H9 (cell line): Measurements from ENCODE around the gene METTL9. TPM values are rescaled to one million over a fixed set of nuclear protein-coding genes. Genes with fewer than 3 reads are reported as not detected.

Experiments used
- DNase-seq: peaks from one replicate; pipeline ENCODE4 v3.0.0-alpha.2; 2017
- H2AFZ ChIP-seq: one replicate; pipeline ENCODE4 v1.6.1; 2013; ENCODE audit warnings: mild to moderate bottlenecking, low read length, control low read depth, moderate library complexity
- H2AK5ac ChIP-seq: 2 replicates; pipeline ENCODE4 v1.6.1; 2013; ENCODE audit warnings: low read length, control low read depth, mixed read lengths; ENCODE audit not compliant: insufficient read length
- H2BK120ac ChIP-seq: one replicate; pipeline ENCODE4 v1.6.1; 2013; ENCODE audit warnings: low read depth, mild to moderate bottlenecking, low read length, control low read depth, inconsistent platforms; ENCODE audit not compliant: poor library complexity, severe bottlenecking
- H2BK12ac ChIP-seq: 2 replicates; pipeline ENCODE4 v1.6.1; 2013; ENCODE audit warnings: low read length, control low read depth, mixed read lengths, low read depth; ENCODE audit not compliant: insufficient read length
- H2BK15ac ChIP-seq: 2 replicates; pipeline ENCODE4 v1.6.1; 2013; ENCODE audit warnings: low read depth, low read length, control low read depth
- H2BK20ac ChIP-seq: one replicate; pipeline ENCODE4 v1.6.1; 2013; ENCODE audit warnings: low read depth, mild to moderate bottlenecking, low read length, control low read depth, inconsistent platforms; ENCODE audit not compliant: poor library complexity, severe bottlenecking
- H2BK5ac ChIP-seq: 2 replicates; pipeline ENCODE4 v1.6.1; 2013; ENCODE audit warnings: low read length, control low read depth, mixed read lengths; ENCODE audit not compliant: insufficient read length
- H3K14ac ChIP-seq: 2 replicates; pipeline ENCODE4 v1.6.1; 2013; ENCODE audit warnings: low read length, control low read depth; ENCODE audit not compliant: insufficient read depth
- H3K18ac ChIP-seq: 2 replicates; pipeline ENCODE4 v1.6.1; 2013; ENCODE audit warnings: low read depth, mild to moderate bottlenecking, mixed read lengths, low read length, control low read depth; ENCODE audit not compliant: insufficient read length
- H3K23ac ChIP-seq: 2 replicates; pipeline ENCODE4 v1.6.1; 2013; ENCODE audit warnings: low read length, control low read depth, mixed read lengths, low read depth; ENCODE audit not compliant: insufficient read length
- H3K23me2 ChIP-seq: 2 replicates; pipeline ENCODE4 v1.6.1; 2013; ENCODE audit warnings: low read depth, mild to moderate bottlenecking, mixed read lengths, low read length, control low read depth; ENCODE audit not compliant: insufficient read length, poor library complexity, severe bottlenecking
- H3K27ac ChIP-seq: 2 replicates; pipeline ENCODE4 v1.5.1; 2013; ENCODE audit warnings: low read length, control low read depth, mixed read lengths, low read depth; ENCODE audit not compliant: insufficient read length
- H3K27me3 ChIP-seq: 2 replicates; pipeline ENCODE4 v1.6.1; 2013; ENCODE audit warnings: low read length, control low read depth, inconsistent platforms; ENCODE audit not compliant: insufficient read depth
- H3K4ac ChIP-seq: 2 replicates; pipeline ENCODE4 v1.6.1; 2013; ENCODE audit warnings: low read depth, mild to moderate bottlenecking, control low read depth, inconsistent platforms, low read length, moderate library complexity
- H3K4me1 ChIP-seq: 2 replicates; pipeline ENCODE4 v1.6.1; 2013; ENCODE audit warnings: low read length, control low read depth, inconsistent platforms; ENCODE audit not compliant: insufficient read depth
- H3K4me2 ChIP-seq: 2 replicates; pipeline ENCODE4 v1.6.1; 2013; ENCODE audit warnings: low read length, control low read depth, mixed read lengths; ENCODE audit not compliant: insufficient read length, insufficient read depth
- H3K56ac ChIP-seq: 2 replicates; pipeline ENCODE4 v1.6.1; 2013; ENCODE audit warnings: low read depth, mild to moderate bottlenecking, mixed read lengths, low read length, control low read depth; ENCODE audit not compliant: insufficient read length
- H3K79me1 ChIP-seq: 2 replicates; pipeline ENCODE4 v1.6.1; 2013; ENCODE audit warnings: low read depth, mild to moderate bottlenecking, moderate library complexity, low read length, control low read depth, inconsistent platforms; ENCODE audit not compliant: insufficient read depth, poor library complexity, severe bottlenecking
- H3K79me2 ChIP-seq: 2 replicates; pipeline ENCODE4 v1.6.1; 2013; ENCODE audit warnings: low read length, control low read depth, inconsistent platforms; ENCODE audit not compliant: insufficient read depth
- H3K9ac ChIP-seq: 2 replicates; pipeline ENCODE4 v1.6.1; 2013; ENCODE audit warnings: low read length, control low read depth, mixed read lengths; ENCODE audit not compliant: insufficient read length; ENCODE audit errors: extremely low read depth
- H3K9me3 ChIP-seq: one replicate; pipeline ENCODE4 v1.6.1; 2013; ENCODE audit warnings: low read depth, low read length, inconsistent platforms; ENCODE audit not compliant: control insufficient read depth
- H3T11ph ChIP-seq: one replicate; pipeline ENCODE4 v1.6.1; 2013; ENCODE audit warnings: mild to moderate bottlenecking, low read length, control low read depth, inconsistent platforms
- H4K20me1 ChIP-seq: one replicate; pipeline ENCODE4 v1.6.1; 2013; ENCODE audit not compliant: control insufficient read depth, insufficient read length, insufficient read depth
- H4K5ac ChIP-seq: 2 replicates; pipeline ENCODE4 v1.6.1; 2013; ENCODE audit warnings: low read depth, mild to moderate bottlenecking, mixed read lengths, low read length, control low read depth; ENCODE audit not compliant: insufficient read length
- H4K8ac ChIP-seq: replicated peaks from 2 replicates; pipeline ENCODE4 v1.6.1; 2013; ENCODE audit warnings: low read length, control low read depth, mixed read lengths, low read depth; ENCODE audit not compliant: insufficient read length
- H4K91ac ChIP-seq: 2 replicates; pipeline ENCODE4 v1.6.1; 2013; ENCODE audit warnings: low read depth, mild to moderate bottlenecking, moderate library complexity, mixed read lengths, low read length, control low read depth; ENCODE audit not compliant: insufficient read length
- H3K27ac Mint-ChIP-seq, 3 experiments: 2 replicates in 2 of 3; 3 replicates in 1 of 3; pipeline ENCODE4 v1.8.0; 2020 to 2021; ENCODE audit warnings: mixed read lengths in 3 of 3, mild to moderate bottlenecking in 1 of 3, moderate library complexity in 1 of 3
- H3K27me3 Mint-ChIP-seq: 2 replicates; pipeline ENCODE4 v1.8.0; 2021; ENCODE audit warnings: low read depth, mild to moderate bottlenecking, moderate library complexity, mixed read lengths
- H3K36me3 Mint-ChIP-seq, 3 experiments: 2 replicates in 2 of 3; 3 replicates in 1 of 3; pipeline ENCODE4 v1.8.0; 2020 to 2021; ENCODE audit warnings: low read depth in 3 of 3, mixed read lengths in 3 of 3; ENCODE audit not compliant: insufficient read depth in 1 of 3
- H3K4me1 Mint-ChIP-seq, 2 experiments: 2 replicates each; pipeline ENCODE4 v1.8.0; 2020; ENCODE audit warnings: mixed read lengths in 2 of 2
- H3K4me3 Mint-ChIP-seq, 2 experiments: 2 replicates in 1 of 2; 3 replicates in 1 of 2; pipeline ENCODE4 v1.8.0; 2020 to 2021; ENCODE audit warnings: mild to moderate bottlenecking in 2 of 2, mixed read lengths in 2 of 2, moderate library complexity in 1 of 2
- H3K9me3 Mint-ChIP-seq, 2 experiments: 2 replicates in 1 of 2; 3 replicates in 1 of 2; pipeline ENCODE4 v1.8.0; 2020; ENCODE audit warnings: mild to moderate bottlenecking in 2 of 2, mixed read lengths in 2 of 2, moderate library complexity in 1 of 2
- WGBS: extraction: QIAGEN DNeasy Blood & Tissue Kit; methylation state at CpG from one replicate; pipeline ENCODE4 v1.1.7; 2013; ENCODE audit warnings: missing lambda C conversion rate, low lambda C conversion rate, mixed read lengths; ENCODE audit not compliant: insufficient read length; ENCODE audit errors: extremely low coverage; 5-methylcytosine and 5-hydroxymethylcytosine counted together
- total RNA-seq: library from RNA; stranded (reverse); gene quantifications from 2 replicates; pipeline ENCODE4 v1.2.1, GENCODE V29; 2021
- TF ChIP-seq, protein P1 (sequence below): fragments of 200-600 bp; sonication (generic); conservative IDR thresholded peaks from 3 replicates; pipeline ENCODE4 v1.8.0; 2021; ENCODE audit warnings: antibody characterized with exemption, mild to moderate bottlenecking

The METTL9 gene
- total RNA-seq, 1 experiment from 2014 or later = 108 TPM

DNA sequence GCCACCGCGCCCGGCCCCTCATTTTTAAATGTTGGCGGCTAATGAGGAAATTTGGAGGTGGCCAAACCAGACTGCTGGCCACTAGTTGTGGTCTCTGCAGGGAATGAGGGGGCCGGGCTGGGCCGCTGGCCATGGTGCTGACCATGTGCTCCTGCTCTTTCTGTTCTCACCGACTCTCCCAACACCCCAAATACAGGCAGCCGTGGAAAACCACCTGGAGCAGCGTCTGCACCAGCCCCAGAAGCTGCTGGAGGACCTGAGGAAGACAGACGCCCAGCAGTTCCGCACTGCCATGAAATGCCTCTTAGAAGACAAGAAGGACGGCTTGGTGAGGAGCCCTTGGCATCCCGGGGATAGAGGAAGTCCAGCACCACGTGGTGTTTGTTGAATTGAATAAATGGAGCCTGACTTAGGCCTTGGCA, 85.7 kb downstream of the METTL9 start:
- H3K23ac ChIP-seq = no peak overlapping the region
- no peaks in the 10 kb centered on the region for H4K20me1 ChIP-seq
- H2AFZ ChIP-seq = no peak overlapping the region
- peak; percentile 70 for DNase-seq
- TF ChIP-seq, protein P1, sequence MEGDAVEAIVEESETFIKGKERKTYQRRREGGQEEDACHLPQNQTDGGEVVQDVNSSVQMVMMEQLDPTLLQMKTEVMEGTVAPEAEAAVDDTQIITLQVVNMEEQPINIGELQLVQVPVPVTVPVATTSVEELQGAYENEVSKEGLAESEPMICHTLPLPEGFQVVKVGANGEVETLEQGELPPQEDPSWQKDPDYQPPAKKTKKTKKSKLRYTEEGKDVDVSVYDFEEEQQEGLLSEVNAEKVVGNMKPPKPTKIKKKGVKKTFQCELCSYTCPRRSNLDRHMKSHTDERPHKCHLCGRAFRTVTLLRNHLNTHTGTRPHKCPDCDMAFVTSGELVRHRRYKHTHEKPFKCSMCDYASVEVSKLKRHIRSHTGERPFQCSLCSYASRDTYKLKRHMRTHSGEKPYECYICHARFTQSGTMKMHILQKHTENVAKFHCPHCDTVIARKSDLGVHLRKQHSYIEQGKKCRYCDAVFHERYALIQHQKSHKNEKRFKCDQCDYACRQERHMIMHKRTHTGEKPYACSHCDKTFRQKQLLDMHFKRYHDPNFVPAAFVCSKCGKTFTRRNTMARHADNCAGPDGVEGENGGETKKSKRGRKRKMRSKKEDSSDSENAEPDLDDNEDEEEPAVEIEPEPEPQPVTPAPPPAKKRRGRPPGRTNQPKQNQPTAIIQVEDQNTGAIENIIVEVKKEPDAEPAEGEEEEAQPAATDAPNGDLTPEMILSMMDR = no peak
- H2BK12ac ChIP-seq = no peak overlapping the region
- no peaks in the 10 kb centered on the region for H3K4me1 ChIP-seq
- Mint-ChIP-seq H3K36me3 (no peaks in the 10 kb centered on the region), H3K4me1 (peaks cover 2% of the 10 kb centered on the region in 2 experiments; a peak in 1 of 4 replicates), H3K4me3 (no peak overlapping the region), H3K9me3 (peaks cover 3 to 5% of the 10 kb centered on the region in 2 experiments; a peak in 4 of 5 replicates), H3K27me3 (peaks cover 19% of the 10 kb centered on the region), H3K27ac (no peak overlapping the region)
- H3K18ac ChIP-seq = no peak overlapping the region
- no peak overlapping the region for H4K91ac ChIP-seq
- H3K4me2 ChIP-seq = no peak overlapping the region
- H3K56ac ChIP-seq = no peak overlapping the region
- no peak overlapping the region for H3K27ac ChIP-seq
- H2AK5ac ChIP-seq = no peak overlapping the region
- H4K5ac ChIP-seq = no peak overlapping the region
- WGBS = no CpG with 5 or more reads among the region's 14 CpGs
- no peak overlapping the region for H2BK15ac ChIP-seq
- H2BK120ac ChIP-seq = no peak overlapping the region
- no peak overlapping the region for H2BK5ac ChIP-seq
- no peaks in the 10 kb centered on the region for H3K27me3 ChIP-seq
- H3K23me2 ChIP-seq = no peaks in the 10 kb centered on the region
- no peak overlapping the region for H3T11ph ChIP-seq
- H2BK20ac ChIP-seq = no peak overlapping the region
- H4K8ac ChIP-seq = no peak overlapping the region
- H3K79me1 ChIP-seq = no peaks in the 10 kb centered on the region
- no peak overlapping the region for H3K14ac ChIP-seq
- no peaks in the 10 kb centered on the region for H3K79me2 ChIP-seq
- no peak overlapping the region for H3K9ac ChIP-seq
- no peaks in the 10 kb centered on the region for H3K9me3 ChIP-seq
- no peak overlapping the region for H3K4ac ChIP-seq
